GM12878 (cell line): ENCODE measurements around the gene FIZ1. TPM values are rescaled to one million over a fixed set of nuclear protein-coding genes. Genes with fewer than 3 reads are reported as not detected.

Experiments
- ATAC-seq: fragments of 200-7000 bp; cut with Tn5 transposase; 3 replicates; pipeline ENCODE4 v1.9.1; 2020; ENCODE audit warnings: mild to moderate bottlenecking, moderate library complexity
- BruUV-seq: library from RNA; stranded (reverse); fragments of 400-500 nt; replicated peaks from 2 replicates; lab custom pipeline; 2021; lab: Mats Ljungman, UMichigan
- CTCF ChIA-PET: fragments of 300-600 bp; sonication (Branson Sonifier 250); formaldehyde crosslinking; extraction: SDS; loops from one replicate; lab custom pipeline; 2021; ENCODE audit warnings: inconsistent platforms; lab: Yijun Ruan, JAX
- POLR2A ChIA-PET: fragments of 350-600 bp; formaldehyde crosslinking; extraction: SDS; loops from one replicate; lab custom pipeline; 2021; ENCODE audit warnings: inconsistent platforms; lab: Charles Lee
- RAD21 ChIA-PET: fragments of 300-600 bp; sonication (Branson Sonifier 250); formaldehyde crosslinking; loops from one replicate; lab custom pipeline; 2023; ENCODE audit warnings: antibody characterized with exemption; ENCODE audit not compliant: unreplicated experiment; lab: Charles Lee
- SMC1A ChIA-PET: fragments of 300-600 bp; sonication (Branson Sonifier 250); formaldehyde crosslinking; loops from one replicate; lab custom pipeline; 2023; ENCODE audit not compliant: unreplicated experiment, uncharacterized antibody; lab: Charles Lee
- DNase-seq: peaks from one replicate; pipeline ENCODE4 v3.0.0-alpha.2; 2011; ENCODE audit warnings: low read depth, low spot score
- FAIRE-seq: peaks from 3 replicates; lab custom pipeline; 2011; peaks lifted over from hg19 to GRCh38; lab: Jason Lieb, UNC
- H2AFZ ChIP-seq: 2 replicates; pipeline ENCODE4 v1.6.0; 2011; ENCODE audit warnings: low read depth, low read length, control low read depth; ENCODE audit not compliant: control insufficient read depth
- H3K27ac ChIP-seq: 2 replicates; pipeline ENCODE4 v1.5.1; 2011; ENCODE audit warnings: control low read depth; ENCODE audit not compliant: control insufficient read depth, insufficient read depth
- H3K27me3 ChIP-seq, 2 experiments: replicated peaks in 1 of 2; 2 replicates each; pipeline versions ENCODE4 v1.6.0 to v1.6.1; 2011; ENCODE audit warnings: low read length in 1 of 2; ENCODE audit not compliant: control insufficient read depth in 2 of 2, insufficient read depth in 2 of 2
- H3K36me3 ChIP-seq, 2 experiments: 2 replicates each; pipeline ENCODE4 v1.5.1; 2011; ENCODE audit warnings: low read length in 1 of 2; ENCODE audit not compliant: control insufficient read depth in 2 of 2, insufficient read depth in 2 of 2
- H3K4me1 ChIP-seq: 2 replicates; pipeline ENCODE4 v1.6.1; 2011; ENCODE audit warnings: mild to moderate bottlenecking, low read length, moderate library complexity, mixed read lengths; ENCODE audit not compliant: control insufficient read depth, insufficient read depth
- H3K4me2 ChIP-seq: 2 replicates; pipeline ENCODE4 v1.6.0; 2011; ENCODE audit warnings: control low read depth; ENCODE audit not compliant: control insufficient read depth, insufficient read depth
- H3K4me3 ChIP-seq: fragments of 200-600 bp; sonication (generic); 2 replicates; pipeline ENCODE4 v1.5.1; 2016
- H3K79me2 ChIP-seq: 2 replicates; pipeline ENCODE4 v1.6.0; 2011; ENCODE audit warnings: low read length; ENCODE audit not compliant: control insufficient read depth, insufficient read depth
- H3K9ac ChIP-seq: 2 replicates; pipeline ENCODE4 v1.8.0; 2011; ENCODE audit warnings: low read length, control low read depth, mixed read lengths; ENCODE audit not compliant: control insufficient read depth, insufficient read depth
- H3K9me3 ChIP-seq: replicated peaks from 3 replicates; pipeline ENCODE4 v1.5.1; 2011; ENCODE audit warnings: mild to moderate bottlenecking, low read length; ENCODE audit not compliant: control insufficient read depth, insufficient read depth
- H4K20me1 ChIP-seq: 2 replicates; pipeline ENCODE4 v1.6.0; 2011; ENCODE audit not compliant: control insufficient read depth, insufficient read depth
- CHD4 ChIP-seq: fragments of 200-600 bp; sonication (generic); IDR thresholded peaks from 2 replicates; pipeline ENCODE4 v1.6.1; 2016; ENCODE audit warnings: mild to moderate bottlenecking
- MAX ChIP-seq: IDR thresholded peaks from 2 replicates; pipeline ENCODE4 v1.6.1; 2012; ENCODE audit warnings: low read depth, low read length, improper control_type of control experiment
- NR2F1 ChIP-seq: fragments of 450-650 bp; conservative IDR thresholded peaks from 2 replicates; pipeline ENCODE4 v1.6.1; 2017; ENCODE audit warnings: mild to moderate bottlenecking
- NRF1 ChIP-seq: conservative IDR thresholded peaks from 2 replicates; pipeline ENCODE4 v1.6.1; 2011; ENCODE audit warnings: mild to moderate bottlenecking, low read depth, low read length, improper control_type of control experiment
- POLR2A ChIP-seq: IDR thresholded peaks from 2 replicates; pipeline ENCODE4 v1.6.1; 2011; ENCODE audit warnings: low read depth, mild to moderate bottlenecking, low read length
- SREBF2 ChIP-seq: IDR thresholded peaks from 2 replicates; pipeline ENCODE4 v1.6.1; 2012; ENCODE audit warnings: mild to moderate bottlenecking, low read length
- TCF7 ChIP-seq: IDR thresholded peaks from 2 replicates; pipeline ENCODE4 v1.6.1; 2014; ENCODE audit warnings: antibody characterized with exemption, borderline replicate concordance
- WRNIP1 ChIP-seq: IDR thresholded peaks from 2 replicates; pipeline ENCODE4 v1.6.1; 2011; ENCODE audit warnings: low read depth, low read length, improper control_type of control experiment, borderline replicate concordance
- WGBS: methylation state at CpG from one replicate; pipeline ENCODE4 v1.1.6; 2016; ENCODE audit warnings: low lambda C conversion rate; ENCODE audit not compliant: insufficient replicate concordance, insufficient coverage; ENCODE audit errors: missing lambda C conversion rate; 5-methylcytosine and 5-hydroxymethylcytosine counted together
- in situ Hi-C: fragments of 300-500 bp; cut with MboI; formaldehyde crosslinking; loops from 9 replicates; pipeline ENCODE4 v1.14.3; 2018; ENCODE audit warnings: mixed read lengths
- intact Hi-C: fragments of 100-400 bp; cut with micrococcal nuclease; formaldehyde crosslinking; loops from one replicate; pipeline ENCODE4 v1.14.2; 2022; ENCODE audit not compliant: unreplicated experiment
- polyA plus RNA-seq, 11 experiments: library from polyadenylated mRNA; depleted of rRNA in 4 of 11; unstranded in 6 of 11; stranded (reverse) in 5 of 11; fragments of >200 nt; fragmentation: Nextera tagmentation in 4 of 11; fragmentation: Illumina TruSeq in 1 of 11; extraction: Ambion mirVana in 4 of 11; extraction: Trizol in 1 of 11; gene quantifications; 1 replicate in 1 of 11; 2 replicates in 10 of 11; pipeline versions ENCODE4 v1.2.1 to v1.2.3, GENCODE V29; 2011 to 2016; ENCODE audit warnings: inconsistent platforms in 2 of 11, missing spikeins in 2 of 11, low read depth in 1 of 11
- total RNA-seq, 4 experiments: library from RNA; depleted of rRNA in 3 of 4; stranded (reverse); fragments of >200 nt in 3 of 4; fragmentation: Illumina TruSeq in 1 of 4; extraction: Trizol in 1 of 4; gene quantifications; 2 replicates each; pipeline versions ENCODE4 v1.2.1 to v1.2.3, GENCODE V29; 2013 to 2021

The FIZ1 gene
- total and polyA plus RNA-seq, 10 of the 15 experiments (the other 5 are each of a cell fraction or from before 2014, with no cell fraction given) = 0.60 to 16.8 (median 4.2) TPM

- TF ChIP-seq TCF7 = no peak
- TF ChIP-seq SREBF2 = no peak
- no peak for TF ChIP-seq WRNIP1
- no peak for TF ChIP-seq MAX
- TF ChIP-seq NRF1 = no peak
- no peak for TF ChIP-seq NR2F1
Measured at GRCh38 chr19:55590617-55591016, 8.7 kb downstream of the FIZ1 start (continued).

GRCh38 chr19:55590109-55590508, 9.2 kb downstream of the FIZ1 start:
- BruUV-seq = no TSS peak
- Histone ChIP-seq H3K27ac (no peak overlapping the region), H3K79me2 (no peaks in the 10 kb centered on the region), H3K4me2 (no peak overlapping the region), H3K4me3 (no peak overlapping the region), H3K36me3 (0 out of 4 replicates have a peak, but pooled peaks cover 0 to 2% of the 10 kb centered on the region in 2 experiments), H2AFZ (no peak overlapping the region), H3K9me3 (peaks cover 2% of the 10 kb centered on the region; the same call in 2 of the 3 replicates), H3K27me3 (no peaks in the 10 kb centered on the region), H3K4me1 (peaks cover 5% of the 10 kb centered on the region), H3K9ac (no peak overlapping the region), H4K20me1 (no peaks in the 10 kb centered on the region)
- POLR2A ChIA-PET = interaction anchor here (1.3 kb wide), 1 partner anchor 10 kb away, joined by 4 read pairs; the partner anchor contains the start of gene ZNF579
- SMC1A ChIA-PET = interaction anchor here (0.6 kb wide), 1 partner anchor 1129 kb away, joined by 3 read pairs; no protein-coding TSS in a partner anchor
- DNase-seq (no peak), FAIRE-seq (no peak), ATAC-seq (no peak)
- RAD21 ChIA-PET = no interaction called here
- WGBS = 47% methylated on average over 7 of the region's 7 CpGs
- in situ Hi-C loops = no loop called here
- CTCF ChIA-PET = no interaction called here
- TF ChIP-seq CHD4 = no peak
- 0 out of 2 replicates have a peak, but pooled peaks have one; percentile 30 for TF ChIP-seq POLR2A
- intact Hi-C loops = no loop called here
